HL-60/S4 (cell line): ENCODE measurements around the gene TRIM65.

Source experiments
- in situ Hi-C: fragments of 300-500 bp; cut with MboI; formaldehyde crosslinking; loops from 2 replicates; pipeline ENCODE4 v1.14.3; 2022; ENCODE audit warnings: low sequenced_read_pairs

Gene TRIM65

DNA sequence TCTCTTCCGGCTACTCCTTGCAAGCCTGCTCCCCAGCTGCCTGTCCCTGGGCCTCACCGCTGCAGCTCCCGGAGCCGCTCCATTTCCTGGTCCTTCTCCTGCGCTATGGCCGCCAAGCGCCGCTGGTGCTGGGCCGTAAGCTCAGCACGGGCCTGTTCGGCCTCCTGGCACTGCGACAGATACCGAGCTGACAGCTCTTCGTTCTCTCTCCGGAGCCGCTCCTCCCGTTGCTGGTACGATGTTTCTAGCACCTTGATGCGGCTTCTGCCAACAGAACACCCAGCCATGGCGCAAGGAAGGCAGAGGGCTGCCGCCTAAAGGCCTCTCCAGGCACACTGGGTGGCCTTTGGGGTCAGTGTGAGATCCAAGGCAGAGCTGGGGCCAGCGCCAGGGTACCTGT, 22.9 kb upstream of the TRIM65 start:
- in situ Hi-C loops = loop anchor here (25.0 kb wide), 1 partner anchor 368 kb away; no protein-coding TSS in a partner anchor

DNA sequence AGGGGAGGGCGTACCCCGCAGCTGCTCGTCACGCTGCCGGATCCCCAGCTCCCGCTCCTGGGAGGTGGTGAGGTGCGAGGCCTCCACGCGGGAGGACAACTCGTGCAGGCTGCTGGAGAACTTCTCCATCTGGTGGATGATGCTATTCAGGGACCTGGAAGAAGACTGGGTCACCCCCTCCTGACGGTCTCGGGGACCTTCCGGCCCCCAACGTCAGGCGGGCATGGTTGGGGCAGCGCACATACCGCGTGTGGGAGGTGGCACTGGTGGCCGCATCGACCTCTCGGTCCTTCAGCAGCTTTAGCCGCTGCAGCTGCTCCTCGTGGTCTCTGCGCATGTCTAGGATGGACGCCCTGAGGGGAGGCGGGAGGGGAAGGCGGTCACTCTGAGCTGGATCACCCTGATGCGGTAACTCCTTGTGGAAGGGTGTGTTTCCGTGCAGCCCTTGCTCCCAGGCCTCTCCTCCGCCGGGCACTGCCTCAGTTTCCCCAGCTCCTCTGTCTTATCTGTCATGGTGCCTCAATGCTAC, 21.2 kb upstream of the TRIM65 start:
- in situ Hi-C loops = loop anchor here (25.0 kb wide), 1 partner anchor 369 kb away; no protein-coding TSS in a partner anchor

DNA sequence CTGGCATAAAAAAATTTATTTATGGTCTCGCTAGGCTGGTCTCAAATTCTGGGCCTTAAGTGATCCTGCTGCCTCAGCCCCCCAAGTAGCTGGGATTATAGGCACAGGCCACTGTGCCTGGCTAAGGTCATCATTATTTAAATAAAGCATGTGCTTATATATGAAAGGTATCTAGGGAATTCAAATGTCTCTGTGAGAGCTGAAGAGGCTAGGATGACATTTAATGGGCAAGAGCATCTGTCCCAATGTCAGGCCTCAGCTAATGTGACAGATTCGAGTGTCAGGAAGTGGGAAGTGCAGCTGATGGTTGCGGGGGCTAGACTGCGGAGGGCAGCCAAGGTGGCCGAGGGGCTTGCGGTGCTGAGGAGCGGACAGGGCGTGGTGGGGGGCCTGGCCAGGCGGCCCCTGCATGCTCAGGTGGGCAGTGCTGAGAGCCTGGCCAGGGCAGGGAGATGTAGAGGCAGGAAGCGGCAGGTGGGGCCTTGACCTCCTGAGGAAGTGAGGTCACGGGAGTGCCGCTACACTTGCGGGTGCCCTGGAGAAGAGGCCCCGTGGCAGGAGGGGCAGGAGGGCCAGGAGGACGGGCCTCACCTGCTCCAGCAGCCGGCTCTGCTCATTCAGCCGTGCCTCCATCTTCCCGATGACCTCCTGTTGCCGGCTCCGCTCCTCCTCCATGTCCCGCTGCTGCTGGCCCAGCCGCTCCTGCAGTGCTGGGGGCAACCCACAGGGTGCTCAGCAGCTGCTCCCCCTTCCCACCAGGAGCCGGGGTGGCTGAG, 20.6 kb upstream of the TRIM65 start:
- in situ Hi-C loops = loop anchor here (25.0 kb wide), 1 partner anchor 370 kb away; no protein-coding TSS in a partner anchor

DNA sequence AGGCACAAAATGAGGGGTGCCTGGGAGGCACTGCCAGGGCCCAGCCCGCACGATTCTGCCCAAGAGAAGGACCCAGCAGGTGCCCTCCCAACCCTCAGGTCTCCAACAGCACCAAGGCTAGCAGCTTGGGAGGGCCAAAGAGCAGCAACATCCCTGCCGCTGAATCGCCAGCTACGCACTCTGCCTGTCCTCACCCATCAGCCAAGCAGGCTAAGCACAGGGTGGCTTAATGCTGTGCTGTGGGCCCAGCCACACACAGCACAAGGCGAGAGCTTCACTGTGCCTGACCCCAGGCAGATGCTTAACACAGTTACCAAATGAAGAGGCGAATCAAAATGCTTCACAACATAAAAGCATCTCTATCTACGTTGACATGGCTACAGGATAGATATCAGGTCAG, 18.5 kb upstream of the TRIM65 start:
- in situ Hi-C loops = loop anchor here (25.0 kb wide), 1 partner anchor 372 kb away; no protein-coding TSS in a partner anchor

DNA sequence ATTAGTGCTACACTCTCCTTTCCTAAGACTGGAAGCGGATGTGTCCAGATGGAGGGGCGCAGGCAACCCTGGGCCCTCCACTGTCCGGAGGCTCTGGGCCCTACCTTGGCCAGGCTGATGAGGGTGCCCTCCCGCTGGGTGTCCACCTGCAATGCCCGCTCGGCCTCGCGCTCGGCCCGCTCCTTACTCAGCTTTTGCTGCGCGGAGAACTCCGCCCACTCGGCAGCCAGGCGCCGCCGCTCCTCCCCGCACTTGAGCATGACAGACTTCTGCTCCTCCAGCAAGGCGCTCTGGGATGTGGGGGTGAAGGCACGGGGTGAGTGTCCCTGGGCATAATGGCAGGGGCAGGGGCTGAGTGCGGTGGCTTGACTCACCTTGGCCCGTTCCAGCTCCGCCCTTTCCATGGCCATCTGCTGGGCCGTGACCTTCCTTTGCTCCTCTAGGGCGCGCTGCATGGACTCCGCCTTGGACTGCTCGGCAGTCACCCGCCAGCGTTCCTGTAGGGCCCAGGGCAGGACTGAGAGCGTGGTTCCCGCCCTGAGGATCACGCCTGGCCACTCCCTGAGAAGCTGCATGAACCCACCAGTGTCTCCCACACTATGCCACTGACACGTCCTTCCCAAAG, 18.0 kb upstream of the TRIM65 start:
- in situ Hi-C loops = loop anchor here (25.0 kb wide), 1 partner anchor 373 kb away; no protein-coding TSS in a partner anchor

DNA sequence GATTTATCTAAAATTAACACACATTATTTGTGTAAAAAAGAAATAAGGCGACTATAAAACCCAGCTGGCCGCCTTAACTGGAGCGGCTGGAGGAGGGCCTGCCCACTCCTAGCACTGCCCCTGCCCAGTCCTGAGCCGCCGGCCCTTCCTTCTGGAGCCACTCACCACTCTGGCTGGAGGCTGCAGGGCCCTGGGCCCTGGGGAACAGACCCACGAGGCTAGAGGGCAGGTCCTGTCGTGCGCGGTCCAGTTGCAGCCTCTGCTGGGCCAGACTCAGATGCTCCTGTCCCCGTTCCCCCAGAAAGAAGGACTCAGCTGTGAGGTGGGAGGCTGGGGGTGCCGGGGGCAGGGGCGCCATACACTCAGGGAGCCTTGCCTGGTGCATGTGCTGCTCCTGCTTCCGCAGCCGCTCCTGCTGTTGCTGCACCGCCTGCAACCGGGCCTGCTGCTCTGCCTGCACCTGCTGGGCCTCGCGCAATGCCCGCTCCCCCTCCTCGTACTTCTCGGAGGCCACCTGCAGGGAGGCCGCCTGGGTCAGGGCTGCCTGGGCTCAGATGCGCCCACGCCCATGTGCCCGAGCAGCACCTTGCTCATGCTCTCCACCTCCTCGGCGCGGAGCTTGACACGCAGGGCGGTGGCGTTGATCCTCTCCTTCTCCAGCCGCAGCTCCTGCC, 16.9 kb upstream of the TRIM65 start:
- in situ Hi-C loops = loop anchor here (25.0 kb wide), 1 partner anchor 374 kb away; no protein-coding TSS in a partner anchor

DNA sequence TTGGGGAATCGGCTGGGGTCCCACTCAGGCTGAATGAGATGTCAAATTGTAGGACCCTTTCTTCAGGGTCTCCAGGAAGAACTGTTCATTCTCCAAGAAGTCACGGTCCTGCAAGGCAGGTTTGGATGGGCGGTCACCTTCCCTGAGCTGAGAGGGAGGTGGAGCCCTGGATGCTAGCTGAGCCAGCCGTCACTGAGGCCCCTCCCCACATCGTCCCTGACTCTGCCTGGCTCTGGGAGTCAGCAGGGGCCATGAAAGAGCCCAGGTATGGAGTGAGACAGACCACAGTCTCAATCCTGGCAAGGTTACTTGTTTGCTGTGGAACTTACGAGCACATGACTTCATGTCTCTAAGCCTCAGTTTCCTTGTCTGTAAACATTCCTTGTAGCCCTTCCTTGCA, 13.9 kb upstream of the TRIM65 start:
- in situ Hi-C loops = loop anchor here (25.0 kb wide), 1 partner anchor 377 kb away; no protein-coding TSS in a partner anchor

DNA sequence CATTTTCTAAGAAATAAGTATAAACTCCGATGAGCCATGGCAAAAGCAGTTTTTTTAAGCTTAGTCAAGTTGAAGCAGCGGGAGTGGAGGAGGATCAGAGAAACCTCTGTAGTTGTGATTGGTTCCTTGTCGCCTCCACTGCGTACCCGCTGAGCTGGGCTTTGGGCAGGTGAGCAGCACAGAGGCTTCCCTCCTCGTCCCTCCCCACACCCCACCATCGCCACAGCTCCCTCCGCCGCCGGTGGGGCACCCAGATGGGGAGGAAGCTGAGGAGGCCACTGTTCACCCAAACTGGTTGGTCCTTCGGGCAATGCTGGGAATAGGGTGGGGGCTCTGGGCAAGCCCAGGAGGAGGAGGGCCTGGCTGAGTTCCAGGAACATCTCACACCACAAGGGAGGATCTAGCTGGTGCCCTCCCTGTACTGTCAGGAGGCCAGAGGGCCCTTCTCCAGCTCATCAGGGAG, 13.1 kb upstream of the TRIM65 start:
- in situ Hi-C loops = loop anchor here (5.0 to 25.0 kb wide), 2 partner anchors 97 to 377 kb away; no protein-coding TSS in a partner anchor

DNA sequence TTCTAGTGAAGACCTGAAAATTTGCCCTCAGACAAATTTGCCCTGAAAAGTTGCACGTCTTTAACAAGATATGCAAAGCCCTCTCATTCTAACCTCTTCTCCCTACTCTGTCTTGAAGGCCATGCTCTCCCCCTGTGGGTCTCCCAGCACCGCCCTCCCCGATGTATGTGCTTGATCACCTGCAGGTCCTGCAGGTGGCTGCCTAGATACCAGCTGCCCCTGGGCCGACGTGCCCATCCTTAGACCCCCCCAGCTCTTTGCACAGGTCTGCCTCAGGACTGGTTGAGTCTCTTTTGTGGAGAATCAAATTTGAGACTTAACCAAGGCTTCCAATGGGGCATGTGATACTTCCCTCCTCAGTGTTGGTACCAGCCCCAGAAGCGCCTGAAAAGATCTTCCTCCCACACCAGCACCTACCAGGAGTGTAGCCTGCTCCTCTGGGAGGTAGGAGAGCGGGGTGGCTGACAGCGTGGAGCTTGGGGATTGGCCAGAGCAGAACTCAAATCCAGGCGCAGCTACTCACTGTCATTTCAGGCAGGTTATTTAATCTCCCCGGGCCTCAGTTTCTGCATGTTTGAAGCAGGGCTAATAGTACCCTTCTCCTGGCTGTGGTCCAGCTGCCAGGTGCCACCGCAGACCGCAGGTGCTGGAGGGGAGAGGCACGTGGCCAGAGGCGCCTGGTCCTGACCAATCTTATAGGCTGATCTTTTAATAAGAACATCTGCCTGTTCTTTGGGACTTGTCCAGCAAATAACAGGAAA, 12.5 kb upstream of the TRIM65 start:
- in situ Hi-C loops = loop anchor here (5.0 to 25.0 kb wide), 2 partner anchors 98 to 378 kb away; no protein-coding TSS in a partner anchor

DNA sequence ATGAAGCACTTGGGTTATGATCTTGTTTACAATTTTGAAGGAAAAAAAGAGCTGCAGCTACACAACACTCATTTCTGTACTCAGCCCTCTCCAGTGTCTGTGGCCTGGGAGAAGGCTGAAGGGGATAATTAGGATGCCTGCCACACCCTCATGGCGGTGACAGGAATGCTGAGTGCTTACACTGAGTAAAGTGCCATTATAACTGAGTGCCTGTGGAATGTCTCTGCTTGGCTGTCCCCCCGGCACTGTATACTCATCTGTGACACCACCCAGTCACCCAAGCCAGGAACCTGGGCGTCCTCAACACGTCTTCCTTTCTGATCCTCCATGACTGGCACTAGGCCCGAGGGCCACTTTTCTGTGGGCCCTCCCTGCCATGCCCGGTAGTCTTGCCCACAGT, 11.4 kb upstream of the TRIM65 start:
- in situ Hi-C loops = loop anchor here (5.0 to 25.0 kb wide), 2 partner anchors 99 to 379 kb away; no protein-coding TSS in a partner anchor

DNA sequence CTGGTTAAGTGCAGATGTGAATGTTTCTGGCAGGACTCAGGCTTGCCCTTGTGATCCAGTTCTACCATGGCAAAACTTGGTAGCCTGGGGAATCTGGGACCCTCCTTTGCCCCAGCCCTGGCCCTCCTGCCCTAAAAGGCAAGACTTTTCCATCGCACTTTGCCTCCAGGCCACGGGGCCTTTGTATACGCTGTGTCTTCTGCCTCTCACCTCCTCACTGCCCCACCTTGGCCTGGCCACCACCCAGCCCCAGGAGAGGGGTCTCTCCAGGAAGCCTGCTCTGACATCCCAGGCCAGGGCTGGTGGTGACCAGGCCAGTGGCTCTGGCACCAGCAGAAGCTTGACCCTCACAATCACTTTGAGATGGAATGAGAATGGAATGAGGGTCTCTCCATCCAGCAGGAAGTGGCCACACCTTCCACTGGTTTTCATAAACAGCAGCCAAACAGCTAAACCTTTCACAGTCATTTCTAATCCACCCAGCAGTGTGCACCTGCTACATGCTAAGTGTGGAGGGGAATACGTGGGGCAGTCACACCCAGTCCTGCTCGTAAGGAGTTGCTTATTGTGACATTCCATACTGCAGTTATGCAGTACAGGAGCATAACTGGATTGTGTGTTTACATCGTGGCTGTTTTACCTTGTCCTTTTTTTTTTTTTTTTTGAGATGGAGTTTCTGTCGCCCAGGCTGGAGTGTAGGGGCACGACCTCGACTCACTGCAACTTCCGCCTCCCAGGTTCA, 9.6 kb upstream of the TRIM65 start:
- in situ Hi-C loops = loop anchor here (5.0 to 25.0 kb wide), 2 partner anchors 101 to 381 kb away; no protein-coding TSS in a partner anchor

DNA sequence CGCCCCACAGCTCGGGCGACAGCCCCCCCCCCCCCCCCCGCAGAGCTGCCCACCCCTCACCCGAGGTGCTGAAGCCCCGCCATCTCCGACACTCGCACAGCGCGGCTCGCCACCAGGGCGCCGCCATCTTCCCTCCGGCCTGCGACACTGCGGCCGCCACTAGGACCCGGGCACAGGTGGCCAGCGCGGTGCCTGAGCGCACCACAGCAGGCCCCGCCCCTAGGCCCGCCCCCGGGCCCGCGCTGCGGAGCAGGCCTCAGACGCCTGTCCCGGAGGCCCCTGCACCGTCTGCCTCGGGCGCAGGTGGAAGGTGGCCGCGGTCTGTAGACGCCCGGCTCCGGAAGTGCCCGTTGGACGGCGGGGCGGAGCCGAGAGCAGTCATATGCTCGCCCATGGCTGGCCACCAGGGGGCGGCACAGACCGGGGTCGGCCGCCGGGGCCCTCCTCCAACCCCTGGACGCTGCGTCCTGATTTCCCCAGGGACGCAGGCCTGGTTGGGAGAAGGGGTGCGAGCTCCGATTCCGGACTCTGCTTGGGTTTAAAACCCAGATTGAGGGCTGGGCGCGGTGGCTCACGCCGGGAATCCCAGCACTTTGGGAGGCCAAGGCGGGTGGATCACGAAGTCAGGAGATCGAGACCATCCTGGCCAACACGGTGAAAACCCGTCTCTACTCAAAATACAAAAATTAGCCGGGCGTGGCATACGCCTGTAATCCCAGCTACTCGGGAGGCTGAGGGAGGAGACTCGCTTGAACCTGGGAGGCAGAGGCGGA, 8.2 kb upstream of the TRIM65 start, which contains the start of gene MRPL38:
MRPL38 (minus strand) TSS at position 136 of the 773 bp plus-strand sequence; CDS start at position 127, 9 bp downstream.
- in situ Hi-C loops = loop anchor here (5.0 to 25.0 kb wide), 2 partner anchors 102 to 382 kb away; no protein-coding TSS in a partner anchor

DNA sequence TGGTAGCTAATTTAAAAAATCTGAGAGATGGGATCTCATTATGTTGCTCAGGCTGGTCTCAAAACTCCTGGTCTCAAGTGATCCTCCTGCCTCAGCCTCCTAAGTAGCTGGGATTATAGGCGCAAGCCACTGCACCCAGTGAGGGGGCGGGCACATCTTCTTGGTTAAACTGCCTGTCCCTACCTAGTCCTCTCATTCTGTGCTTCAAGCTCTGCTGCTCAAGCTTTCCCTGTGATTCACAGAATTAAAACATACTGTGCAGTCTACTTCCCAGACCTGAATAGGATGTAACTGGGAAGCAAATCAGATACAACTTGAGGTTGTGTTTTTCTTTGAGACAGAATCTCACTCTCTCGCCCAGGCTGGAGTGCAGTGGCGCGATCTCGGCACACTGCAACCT, 5.7 kb upstream of the TRIM65 start:
- in situ Hi-C loops = loop anchor here (25.0 kb wide), 1 partner anchor 385 kb away; no protein-coding TSS in a partner anchor

DNA sequence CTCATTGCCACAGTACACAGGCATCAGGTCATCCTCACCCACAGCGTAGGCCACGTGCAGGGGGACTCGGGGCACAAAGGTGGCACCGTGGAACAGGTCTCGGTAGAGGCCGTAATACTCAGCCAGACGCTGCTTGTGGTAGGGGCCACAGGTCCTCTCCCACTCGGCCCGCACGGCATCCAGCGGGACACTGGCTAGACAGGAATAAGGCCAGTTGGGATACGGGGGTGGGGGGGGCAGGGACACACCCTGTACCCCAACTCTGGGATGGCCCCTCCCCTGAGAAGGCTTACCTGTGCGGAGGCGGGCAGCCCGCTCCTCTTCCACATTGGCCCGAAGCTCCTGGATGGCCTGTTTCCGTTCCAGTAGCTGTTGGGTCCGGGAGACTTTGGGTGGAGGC, 5.0 kb upstream of the TRIM65 start:
- in situ Hi-C loops = loop anchor here (25.0 kb wide), 1 partner anchor 386 kb away; no protein-coding TSS in a partner anchor

DNA sequence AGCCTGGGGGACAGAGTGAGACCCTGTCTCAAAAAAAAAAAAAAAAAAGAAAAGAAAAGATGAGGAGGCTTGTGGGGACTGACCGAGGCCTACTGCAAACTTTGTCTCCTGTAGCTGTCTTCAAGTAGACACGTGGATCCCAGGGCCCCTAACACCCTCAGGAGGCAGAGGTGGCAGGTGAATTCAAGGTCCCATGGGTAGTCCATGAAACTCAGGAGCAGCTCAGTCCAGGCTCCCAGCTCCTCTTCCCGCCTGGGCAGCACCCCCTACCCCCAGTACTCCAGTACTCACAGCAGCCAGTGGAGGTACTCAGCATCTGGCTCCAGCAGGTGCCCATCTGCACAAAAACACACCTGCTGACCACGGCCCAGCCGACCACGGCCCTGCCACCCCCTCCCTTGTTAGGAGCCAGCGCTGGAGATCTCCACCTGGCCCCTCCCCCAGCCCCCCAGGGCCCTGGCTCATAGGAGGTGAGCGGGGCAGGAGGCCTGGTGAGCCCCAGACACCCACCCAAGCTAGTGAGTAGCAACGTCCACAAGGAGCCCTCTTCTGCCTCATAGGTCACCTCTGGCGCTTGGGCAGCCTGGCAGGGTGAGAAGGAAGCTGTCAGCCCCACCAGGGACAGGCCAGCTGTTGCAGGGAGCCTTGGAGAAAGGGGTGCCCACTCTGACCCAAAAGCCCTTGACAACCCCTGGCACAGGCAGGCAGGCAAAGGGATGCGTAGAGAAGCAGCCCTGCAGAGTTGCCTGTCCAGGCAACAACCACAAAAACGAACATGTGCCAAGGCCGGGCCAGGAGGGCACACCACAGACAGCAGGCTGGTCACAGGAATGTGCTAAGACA, 4.2 kb upstream of the TRIM65 start:
- in situ Hi-C loops = loop anchor here (25.0 kb wide), 1 partner anchor 386 kb away; no protein-coding TSS in a partner anchor

DNA sequence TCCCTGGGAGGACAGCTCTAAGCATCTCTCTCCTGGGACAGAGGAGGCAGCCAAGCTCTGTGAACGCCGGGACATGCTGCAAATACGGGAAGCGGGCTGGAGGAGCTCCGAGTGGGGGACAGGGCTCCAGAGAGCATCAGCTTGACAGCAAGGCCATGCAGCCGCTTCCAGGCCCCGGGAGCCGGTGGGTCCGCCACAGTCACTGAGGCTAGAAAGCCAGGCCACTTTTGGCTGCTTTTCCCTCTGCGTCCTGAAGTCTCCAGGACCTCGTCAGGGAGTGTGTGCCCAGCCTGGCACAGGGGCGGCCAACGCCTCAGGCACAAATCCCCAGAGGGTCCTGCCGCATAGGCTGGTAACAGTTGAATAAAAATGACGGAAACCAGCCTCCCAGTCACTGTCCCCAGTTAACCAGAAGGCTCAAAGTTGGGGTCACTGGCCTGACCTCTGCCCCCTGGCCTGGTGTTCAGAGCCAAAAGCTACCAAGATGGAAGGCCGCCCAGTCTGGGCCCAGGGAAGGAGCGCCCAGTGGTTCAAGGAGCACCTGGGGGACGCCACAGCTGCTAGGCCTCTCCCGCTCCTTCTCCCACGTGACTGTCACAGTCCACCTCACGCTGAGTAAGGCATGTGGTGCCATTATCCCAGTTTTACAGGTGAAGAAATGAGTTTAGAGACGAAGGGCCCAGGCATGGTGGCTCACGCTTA, 3.2 kb upstream of the TRIM65 start:
- in situ Hi-C loops = loop anchor here (25.0 kb wide), 1 partner anchor 387 kb away; no protein-coding TSS in a partner anchor
